ENCODE data around the gene BEND6. TPM values are rescaled to one million over a fixed set of nuclear protein-coding genes. Genes with fewer than 3 reads are reported as not detected.

BEND6 gene
- total RNA-seq, 1 experiment from 2014 or later, result 0.58 TPM

DNA sequence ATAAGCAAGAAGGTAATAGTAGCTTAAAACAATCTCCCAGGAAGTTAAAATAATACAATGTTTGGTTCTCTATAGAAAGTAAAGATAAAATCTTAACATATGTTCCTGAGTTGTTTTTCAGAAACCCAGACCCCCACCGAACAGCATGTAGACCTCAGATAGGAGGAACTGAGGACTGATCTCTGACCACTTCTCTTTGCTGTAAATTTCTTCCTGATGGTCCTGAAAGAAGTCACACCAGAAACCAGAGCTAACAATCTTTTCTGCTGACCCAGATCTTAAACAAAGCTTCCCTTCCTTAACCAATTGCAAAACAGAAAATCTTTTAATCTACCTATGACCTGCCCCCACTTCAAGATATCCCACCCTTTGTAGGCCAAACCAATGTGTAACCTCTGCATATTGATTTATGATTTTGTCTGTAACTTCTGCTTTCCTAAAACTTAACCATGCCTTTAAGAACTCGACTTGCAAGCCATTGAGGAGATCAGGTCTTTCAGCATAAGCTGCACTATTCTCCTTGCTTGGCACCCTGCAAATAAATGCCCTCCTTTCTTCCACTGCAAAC, 21.9 kb upstream of the BEND6 start:
- TF ChIP-seq EZH2phosphoT487 (IDR thresholded peaks at IDR 0.05; ENCODE audit: borderline replicate concordance, low read length) (no peak), EZH2 (IDR thresholded peaks at IDR 0.05; ENCODE audit: low read length, unreplicated experiment) (no peak)
- TF ChIP-seq, protein P1, sequence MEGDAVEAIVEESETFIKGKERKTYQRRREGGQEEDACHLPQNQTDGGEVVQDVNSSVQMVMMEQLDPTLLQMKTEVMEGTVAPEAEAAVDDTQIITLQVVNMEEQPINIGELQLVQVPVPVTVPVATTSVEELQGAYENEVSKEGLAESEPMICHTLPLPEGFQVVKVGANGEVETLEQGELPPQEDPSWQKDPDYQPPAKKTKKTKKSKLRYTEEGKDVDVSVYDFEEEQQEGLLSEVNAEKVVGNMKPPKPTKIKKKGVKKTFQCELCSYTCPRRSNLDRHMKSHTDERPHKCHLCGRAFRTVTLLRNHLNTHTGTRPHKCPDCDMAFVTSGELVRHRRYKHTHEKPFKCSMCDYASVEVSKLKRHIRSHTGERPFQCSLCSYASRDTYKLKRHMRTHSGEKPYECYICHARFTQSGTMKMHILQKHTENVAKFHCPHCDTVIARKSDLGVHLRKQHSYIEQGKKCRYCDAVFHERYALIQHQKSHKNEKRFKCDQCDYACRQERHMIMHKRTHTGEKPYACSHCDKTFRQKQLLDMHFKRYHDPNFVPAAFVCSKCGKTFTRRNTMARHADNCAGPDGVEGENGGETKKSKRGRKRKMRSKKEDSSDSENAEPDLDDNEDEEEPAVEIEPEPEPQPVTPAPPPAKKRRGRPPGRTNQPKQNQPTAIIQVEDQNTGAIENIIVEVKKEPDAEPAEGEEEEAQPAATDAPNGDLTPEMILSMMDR (conservative IDR thresholded peaks at IDR 0.05; ENCODE audit: low read depth, low read length), result no peak
- ChIA-PET POLR2A (ENCODE audit: unreplicated experiment) (no interaction called here), CTCF (interaction anchor here (0.6 kb wide), 1 partner anchor 231 kb away, joined by 4 read pairs; no protein-coding TSS in a partner anchor)
- Histone ChIP-seq H3K36me3 (ENCODE audit: low read depth, low read length) (no peaks in the 10 kb centered on the region), H4K20me1 (ENCODE audit: low read length) (no peaks in the 10 kb centered on the region), H3K27me3 (ENCODE audit: low read length) (no peaks in the 10 kb centered on the region), H3K4me1 (ENCODE audit: insufficient read depth, low read length) (peaks cover 10% of the 10 kb centered on the region), H3K27ac (ENCODE audit: low read length) (no peak overlapping the region), H3K9me3 (ENCODE audit: low read length) (no peaks in the 10 kb centered on the region), H3K4me2 (ENCODE audit: low read length) (no peak overlapping the region), H3K9ac (ENCODE audit: low read length) (no peak overlapping the region), H3K9me2 (replicated peaks; ENCODE audit: low read length) (no peaks in the 10 kb centered on the region), H2AFZ (ENCODE audit: low read length) (no peak overlapping the region), H3F3A (ENCODE audit: low read length, unreplicated experiment) (no peaks in the 10 kb centered on the region), H3K79me2 (ENCODE audit: low read length) (0 out of 2 replicates have a peak, but pooled peaks cover 3% of the 10 kb centered on the region), H3K4me3 (ENCODE audit: low read length) (no peak overlapping the region)
- intact Hi-C loops (cut with micrococcal nuclease), result no loop called here
- ATAC-seq (no peak), DNase-seq (no peak)
- no TSS peak for BruUV-seq (replicated peaks)

DNA sequence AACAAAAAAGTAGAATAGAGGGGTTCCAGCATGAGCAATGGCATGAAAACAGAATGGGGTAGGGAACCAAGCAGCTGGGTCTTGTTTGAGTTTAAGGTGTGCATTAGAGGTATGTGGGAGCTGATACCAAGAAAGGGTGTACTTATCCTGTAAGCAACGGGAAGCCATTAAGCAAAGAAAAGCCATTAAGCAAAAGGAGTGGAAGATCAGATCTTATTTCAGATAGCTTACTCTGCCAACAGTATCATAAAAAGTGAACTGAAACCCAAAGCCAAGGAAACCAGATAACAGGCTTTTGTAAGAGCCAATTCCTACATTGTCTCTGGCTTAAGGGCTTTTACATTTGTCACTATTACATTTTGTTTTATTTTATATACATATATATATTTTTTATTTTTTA, 21.3 kb upstream of the BEND6 start:
- CTCF ChIA-PET, result interaction anchor here (0.6 kb wide), 1 partner anchor 231 kb away, joined by 4 read pairs; no protein-coding TSS in a partner anchor
- DNase-seq, result no peak

More for the DNA sequence above, 21.3 kb upstream of the BEND6 start:
- Histone ChIP-seq H3K4me1 (ENCODE audit: insufficient read depth, low read length) (peaks cover 12% of the 10 kb centered on the region), H3K79me2 (ENCODE audit: low read length) (0 out of 2 replicates have a peak, but pooled peaks cover 3% of the 10 kb centered on the region), H3K27me3 (ENCODE audit: low read length) (no peaks in the 10 kb centered on the region), H3K36me3 (ENCODE audit: low read depth, low read length) (no peaks in the 10 kb centered on the region), H4K20me1 (ENCODE audit: low read length) (no peaks in the 10 kb centered on the region), H3K9me3 (ENCODE audit: low read length) (no peaks in the 10 kb centered on the region), H3K4me2 (ENCODE audit: low read length) (no peak overlapping the region), H2AFZ (ENCODE audit: low read length) (no peak overlapping the region), H3K4me3 (ENCODE audit: low read length) (no peak overlapping the region), H3K9ac (ENCODE audit: low read length) (no peak overlapping the region), H3K9me2 (replicated peaks; ENCODE audit: low read length) (no peaks in the 10 kb centered on the region), H3F3A (ENCODE audit: low read length, unreplicated experiment) (no peaks in the 10 kb centered on the region), H3K27ac (ENCODE audit: low read length) (no peak overlapping the region)
- POLR2A ChIA-PET (ENCODE audit: unreplicated experiment), result no interaction called here
- TF ChIP-seq, protein P1 (conservative IDR thresholded peaks at IDR 0.05; ENCODE audit: low read depth, low read length), result no peak
- no peak for TF ChIP-seq EZH2phosphoT487 (IDR thresholded peaks at IDR 0.05; ENCODE audit: borderline replicate concordance, low read length)
- TF ChIP-seq EZH2 (IDR thresholded peaks at IDR 0.05; ENCODE audit: low read length, unreplicated experiment), result no peak
- intact Hi-C loops (cut with micrococcal nuclease), result no loop called here
- ATAC-seq, result no peak
- no TSS peak for BruUV-seq (replicated peaks)
